ENCODE data around the gene APLP2. TPM values are rescaled to one million over a fixed set of nuclear protein-coding genes. Genes with fewer than 3 reads are reported as not detected.

APLP2 gene
- polyA plus RNA-seq, 1 donor from 2014 or later: 226 TPM

GRCh38 chr11:130141561-130142341, 72.1 kb downstream of the APLP2 start (continued):
- TF ChIP-seq, protein P1, sequence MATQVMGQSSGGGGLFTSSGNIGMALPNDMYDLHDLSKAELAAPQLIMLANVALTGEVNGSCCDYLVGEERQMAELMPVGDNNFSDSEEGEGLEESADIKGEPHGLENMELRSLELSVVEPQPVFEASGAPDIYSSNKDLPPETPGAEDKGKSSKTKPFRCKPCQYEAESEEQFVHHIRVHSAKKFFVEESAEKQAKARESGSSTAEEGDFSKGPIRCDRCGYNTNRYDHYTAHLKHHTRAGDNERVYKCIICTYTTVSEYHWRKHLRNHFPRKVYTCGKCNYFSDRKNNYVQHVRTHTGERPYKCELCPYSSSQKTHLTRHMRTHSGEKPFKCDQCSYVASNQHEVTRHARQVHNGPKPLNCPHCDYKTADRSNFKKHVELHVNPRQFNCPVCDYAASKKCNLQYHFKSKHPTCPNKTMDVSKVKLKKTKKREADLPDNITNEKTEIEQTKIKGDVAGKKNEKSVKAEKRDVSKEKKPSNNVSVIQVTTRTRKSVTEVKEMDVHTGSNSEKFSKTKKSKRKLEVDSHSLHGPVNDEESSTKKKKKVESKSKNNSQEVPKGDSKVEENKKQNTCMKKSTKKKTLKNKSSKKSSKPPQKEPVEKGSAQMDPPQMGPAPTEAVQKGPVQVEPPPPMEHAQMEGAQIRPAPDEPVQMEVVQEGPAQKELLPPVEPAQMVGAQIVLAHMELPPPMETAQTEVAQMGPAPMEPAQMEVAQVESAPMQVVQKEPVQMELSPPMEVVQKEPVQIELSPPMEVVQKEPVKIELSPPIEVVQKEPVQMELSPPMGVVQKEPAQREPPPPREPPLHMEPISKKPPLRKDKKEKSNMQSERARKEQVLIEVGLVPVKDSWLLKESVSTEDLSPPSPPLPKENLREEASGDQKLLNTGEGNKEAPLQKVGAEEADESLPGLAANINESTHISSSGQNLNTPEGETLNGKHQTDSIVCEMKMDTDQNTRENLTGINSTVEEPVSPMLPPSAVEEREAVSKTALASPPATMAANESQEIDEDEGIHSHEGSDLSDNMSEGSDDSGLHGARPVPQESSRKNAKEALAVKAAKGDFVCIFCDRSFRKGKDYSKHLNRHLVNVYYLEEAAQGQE (IDR thresholded peaks at IDR 0.05; ENCODE audit: borderline replicate concordance): no peak
- TF ChIP-seq POLR2AphosphoS5 (IDR thresholded peaks at IDR 0.05): no peak

DNA sequence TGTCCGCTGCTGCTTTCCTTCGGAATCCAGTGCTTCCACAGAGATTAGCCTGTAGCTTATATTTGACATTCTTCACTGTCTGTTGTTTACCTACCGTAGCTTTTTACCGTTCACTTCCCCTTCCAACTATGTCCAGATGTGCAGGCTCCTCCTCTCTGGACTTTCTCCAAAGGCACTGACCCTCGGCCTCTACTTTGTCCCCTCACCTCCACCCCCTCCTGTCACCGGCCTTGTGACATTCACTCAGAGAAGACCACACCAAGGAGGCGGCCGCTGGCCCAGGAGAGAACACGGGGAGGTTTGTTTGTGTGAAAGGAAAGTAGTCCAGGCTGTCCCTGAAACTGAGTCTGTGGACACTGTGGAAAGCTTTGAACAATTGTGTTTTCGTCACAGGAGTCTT, 74.4 kb downstream of the APLP2 start:
- H3K27ac ChIP-seq (ENCODE audit: low read length): peak overlapping the region; percentile 59
- H3F3A ChIP-seq (ENCODE audit: insufficient read depth, low read length, poor library complexity, severe bottlenecking): peaks cover 3% of the 10 kb centered on the region
- no peak overlapping the region for H3K4me3 ChIP-seq (ENCODE audit: low read length)
- peaks cover 16% of the 10 kb centered on the region for H3K36me3 ChIP-seq (ENCODE audit: insufficient read depth, low read length)
- H4K20me1 ChIP-seq (ENCODE audit: insufficient read depth): no peaks in the 10 kb centered on the region
- H3K4me2 ChIP-seq (ENCODE audit: low read length): no peak overlapping the region
- no peaks in the 10 kb centered on the region for H3K9me2 ChIP-seq (ENCODE audit: insufficient read depth, low read length)
- H3K79me2 ChIP-seq (replicated peaks; ENCODE audit: insufficient read depth, low read length): no peaks in the 10 kb centered on the region
- H2AFZ ChIP-seq (ENCODE audit: low read depth, low read length): no peak overlapping the region
- TF ChIP-seq MXI1 (conservative IDR thresholded peaks at IDR 0.05; ENCODE audit: poor library complexity, severe bottlenecking): no peak
- TF ChIP-seq EZH2 (IDR thresholded peaks at IDR 0.05; ENCODE audit: borderline replicate concordance, insufficient read depth, low read length, poor library complexity, severe bottlenecking): no peak
- TF ChIP-seq RAD21 (conservative IDR thresholded peaks at IDR 0.05): no peak
- TF ChIP-seq POLR2AphosphoS5 (IDR thresholded peaks at IDR 0.05): no peak
- TF ChIP-seq, protein P2, sequence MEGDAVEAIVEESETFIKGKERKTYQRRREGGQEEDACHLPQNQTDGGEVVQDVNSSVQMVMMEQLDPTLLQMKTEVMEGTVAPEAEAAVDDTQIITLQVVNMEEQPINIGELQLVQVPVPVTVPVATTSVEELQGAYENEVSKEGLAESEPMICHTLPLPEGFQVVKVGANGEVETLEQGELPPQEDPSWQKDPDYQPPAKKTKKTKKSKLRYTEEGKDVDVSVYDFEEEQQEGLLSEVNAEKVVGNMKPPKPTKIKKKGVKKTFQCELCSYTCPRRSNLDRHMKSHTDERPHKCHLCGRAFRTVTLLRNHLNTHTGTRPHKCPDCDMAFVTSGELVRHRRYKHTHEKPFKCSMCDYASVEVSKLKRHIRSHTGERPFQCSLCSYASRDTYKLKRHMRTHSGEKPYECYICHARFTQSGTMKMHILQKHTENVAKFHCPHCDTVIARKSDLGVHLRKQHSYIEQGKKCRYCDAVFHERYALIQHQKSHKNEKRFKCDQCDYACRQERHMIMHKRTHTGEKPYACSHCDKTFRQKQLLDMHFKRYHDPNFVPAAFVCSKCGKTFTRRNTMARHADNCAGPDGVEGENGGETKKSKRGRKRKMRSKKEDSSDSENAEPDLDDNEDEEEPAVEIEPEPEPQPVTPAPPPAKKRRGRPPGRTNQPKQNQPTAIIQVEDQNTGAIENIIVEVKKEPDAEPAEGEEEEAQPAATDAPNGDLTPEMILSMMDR (IDR thresholded peaks at IDR 0.05; ENCODE audit: poor library complexity, severe bottlenecking): no peak
- TF ChIP-seq, protein P1 (IDR thresholded peaks at IDR 0.05; ENCODE audit: borderline replicate concordance): no peak
- TF ChIP-seq SMC3 (conservative IDR thresholded peaks at IDR 0.05; ENCODE audit: poor library complexity): no peak
- no peak for TF ChIP-seq TAF1 (IDR thresholded peaks at IDR 0.05; ENCODE audit: low read depth)
- TF ChIP-seq EP300 (conservative IDR thresholded peaks at IDR 0.05; ENCODE audit: poor library complexity, severe bottlenecking): no peak
- no peaks in the 10 kb centered on the region for H3K27me3 ChIP-seq (ENCODE audit: insufficient read depth, low read depth, low read length)
- peak overlapping the region; percentile 28 for H3K9ac ChIP-seq (ENCODE audit: low read length)
- H3K9me3 ChIP-seq (ENCODE audit: low read length): no peaks in the 10 kb centered on the region

Measured in neural cell (in vitro differentiated cells).